LNCaP clone FGC (cell line): ENCODE data around the gene NOA1.
"Not testable (repeated sequence)": the region's sequence is repeated elsewhere in the genome, so short reads cannot be mapped to it uniquely, and the experiment has no call there.

ENCODE experiments used
- DNase-seq: peaks from one replicate; pipeline ENCODE4 v3.0.0-alpha.2; 2011; ENCODE audit warnings: low read depth
- H3K4me3 ChIP-seq: 2 replicates; pipeline ENCODE4 v1.5.1; 2011; ENCODE audit warnings: mild to moderate bottlenecking, low read depth, low read length, control low read depth
- TF ChIP-seq, protein P1 (sequence below): IDR thresholded peaks from 2 replicates; pipeline ENCODE4 v1.5.1; 2012; ENCODE audit warnings: mild to moderate bottlenecking; ENCODE audit not compliant: control insufficient read depth, insufficient read depth; ENCODE audit errors: extremely low read depth

The NOA1 gene

DNA sequence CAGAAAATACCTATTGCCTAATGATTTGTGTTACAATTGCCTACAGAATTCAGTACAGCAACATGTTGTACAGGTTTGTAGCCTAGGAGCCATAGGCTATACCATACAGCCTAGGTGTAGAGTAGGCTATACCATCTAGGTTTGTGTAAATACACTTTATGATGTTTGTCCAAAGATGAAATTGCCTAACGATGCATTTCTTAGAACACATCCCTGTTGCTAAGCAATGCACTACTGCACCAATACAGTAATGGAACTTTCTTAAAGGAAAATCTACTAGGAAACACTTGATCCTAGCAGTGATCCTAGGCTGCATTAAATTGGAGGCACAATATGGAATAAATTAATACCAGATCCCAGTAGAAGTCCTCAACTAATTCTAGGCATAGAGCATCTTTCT is 18.3 kb downstream of the NOA1 start:
- TF ChIP-seq, protein P1, sequence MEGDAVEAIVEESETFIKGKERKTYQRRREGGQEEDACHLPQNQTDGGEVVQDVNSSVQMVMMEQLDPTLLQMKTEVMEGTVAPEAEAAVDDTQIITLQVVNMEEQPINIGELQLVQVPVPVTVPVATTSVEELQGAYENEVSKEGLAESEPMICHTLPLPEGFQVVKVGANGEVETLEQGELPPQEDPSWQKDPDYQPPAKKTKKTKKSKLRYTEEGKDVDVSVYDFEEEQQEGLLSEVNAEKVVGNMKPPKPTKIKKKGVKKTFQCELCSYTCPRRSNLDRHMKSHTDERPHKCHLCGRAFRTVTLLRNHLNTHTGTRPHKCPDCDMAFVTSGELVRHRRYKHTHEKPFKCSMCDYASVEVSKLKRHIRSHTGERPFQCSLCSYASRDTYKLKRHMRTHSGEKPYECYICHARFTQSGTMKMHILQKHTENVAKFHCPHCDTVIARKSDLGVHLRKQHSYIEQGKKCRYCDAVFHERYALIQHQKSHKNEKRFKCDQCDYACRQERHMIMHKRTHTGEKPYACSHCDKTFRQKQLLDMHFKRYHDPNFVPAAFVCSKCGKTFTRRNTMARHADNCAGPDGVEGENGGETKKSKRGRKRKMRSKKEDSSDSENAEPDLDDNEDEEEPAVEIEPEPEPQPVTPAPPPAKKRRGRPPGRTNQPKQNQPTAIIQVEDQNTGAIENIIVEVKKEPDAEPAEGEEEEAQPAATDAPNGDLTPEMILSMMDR, result no peak

DNA sequence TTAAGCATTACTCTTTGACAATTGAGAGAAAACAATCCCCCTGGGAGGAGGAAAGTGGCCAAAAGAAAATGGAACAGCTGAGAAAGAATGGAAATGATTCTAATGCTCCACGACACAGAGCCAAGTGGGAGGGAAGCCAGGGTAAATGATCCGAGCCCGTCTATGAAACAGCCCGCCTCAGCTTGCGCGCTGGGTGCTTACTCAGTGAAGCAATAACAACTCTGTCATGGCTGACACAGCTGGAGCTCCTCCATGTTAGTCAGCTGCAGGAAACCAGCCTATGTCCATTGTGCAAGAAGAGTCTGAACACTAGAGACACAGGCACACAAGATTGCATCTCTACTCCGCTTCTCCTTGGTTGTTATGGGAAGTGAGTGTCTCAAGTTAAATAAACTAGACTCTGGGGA is 19.3 kb downstream of the NOA1 start:
- no peak for DNase-seq

More for the DNA sequence above, 18.3 kb downstream of the NOA1 start:
- peak; percentile 65 for DNase-seq
- no peak overlapping the region for H3K4me3 ChIP-seq

DNA sequence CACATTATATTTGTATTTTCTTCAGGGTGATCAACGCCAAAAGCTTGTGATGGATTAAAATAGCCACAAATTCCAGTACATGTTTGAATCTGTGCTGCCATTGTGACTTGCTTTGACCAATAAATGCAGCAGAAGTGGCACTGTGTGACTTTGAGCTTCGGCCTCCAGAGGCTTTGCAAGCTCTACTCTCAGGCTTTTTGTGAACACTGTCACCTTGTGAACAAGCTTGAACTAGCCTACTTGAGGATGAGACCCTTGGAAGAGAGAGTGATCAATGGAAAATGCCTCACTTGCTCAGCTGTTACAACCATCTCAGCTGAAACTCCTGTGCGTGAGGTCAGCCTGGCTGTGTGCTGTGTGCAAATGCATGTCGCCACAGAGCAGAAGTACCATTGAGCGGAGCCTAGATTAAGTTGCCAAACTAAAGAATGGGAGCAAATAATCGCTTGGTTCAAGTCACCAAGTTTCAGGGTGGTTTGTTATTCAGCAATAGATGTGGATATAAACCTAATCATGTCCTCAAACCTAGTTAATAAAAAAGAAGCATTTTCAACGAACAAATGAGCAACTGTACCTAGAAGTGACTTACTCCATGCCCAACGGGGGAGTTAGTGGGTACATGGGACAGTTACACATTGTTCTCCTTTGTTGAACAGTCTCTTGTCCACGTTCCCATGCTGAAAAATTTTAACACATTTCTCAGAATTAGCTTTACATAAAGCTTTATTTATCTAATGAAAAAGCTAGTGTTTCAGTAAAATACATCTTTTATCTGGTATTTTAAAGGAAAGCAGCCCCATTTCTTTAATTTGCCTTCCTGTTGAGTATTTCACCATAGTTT is 23.5 kb downstream of the NOA1 start:
- H3K4me3 ChIP-seq, result no peak overlapping the region
- DNase-seq, result no peak
- TF ChIP-seq, protein P1, result no peak

More for the DNA sequence above, 19.3 kb downstream of the NOA1 start:
- H3K4me3 ChIP-seq, result no peak overlapping the region
- TF ChIP-seq, protein P1, result no peak

DNA sequence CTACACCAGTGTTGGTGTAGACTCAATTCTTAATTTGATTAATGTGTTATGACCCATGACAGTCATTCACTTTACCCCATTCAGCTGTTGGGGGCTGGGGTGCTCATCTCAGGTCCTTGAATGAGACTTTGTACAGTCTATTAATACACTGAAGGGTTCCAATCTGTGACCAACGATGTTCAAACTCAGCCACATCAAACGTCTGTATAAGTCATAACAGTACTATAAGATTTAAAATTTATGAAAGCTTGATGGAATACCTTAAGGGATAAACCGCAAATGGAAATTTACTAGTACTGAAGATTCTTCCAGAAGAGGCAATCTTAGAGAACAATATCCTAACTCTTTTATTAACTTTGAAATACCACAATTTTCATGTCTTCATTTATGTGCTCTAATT is 36.0 kb downstream of the NOA1 start:
- TF ChIP-seq, protein P1, result no peak
- DNase-seq, result no peak
- H3K4me3 ChIP-seq, result no peak overlapping the region

DNA sequence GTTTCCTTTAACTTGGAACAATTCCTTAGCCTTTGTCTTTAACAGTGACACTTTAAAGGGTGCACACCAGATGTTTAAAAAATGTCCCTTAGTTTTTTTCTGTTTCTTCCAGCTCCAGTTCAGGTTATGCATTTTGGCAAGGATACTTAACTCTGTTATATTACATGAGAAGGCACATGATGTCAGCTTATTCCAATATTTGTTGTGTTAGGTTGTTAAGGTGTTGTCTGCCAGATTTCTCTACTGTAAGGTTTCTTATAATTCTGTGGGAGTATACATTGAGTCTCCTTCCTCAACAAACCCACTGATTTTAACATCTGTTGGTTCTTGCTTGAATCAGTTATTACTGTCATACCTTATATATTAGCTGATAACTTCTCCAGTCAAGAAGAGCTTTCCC is 36.4 kb downstream of the NOA1 start:
- TF ChIP-seq, protein P1, result no peak
- DNase-seq, result peak; percentile 75

DNA sequence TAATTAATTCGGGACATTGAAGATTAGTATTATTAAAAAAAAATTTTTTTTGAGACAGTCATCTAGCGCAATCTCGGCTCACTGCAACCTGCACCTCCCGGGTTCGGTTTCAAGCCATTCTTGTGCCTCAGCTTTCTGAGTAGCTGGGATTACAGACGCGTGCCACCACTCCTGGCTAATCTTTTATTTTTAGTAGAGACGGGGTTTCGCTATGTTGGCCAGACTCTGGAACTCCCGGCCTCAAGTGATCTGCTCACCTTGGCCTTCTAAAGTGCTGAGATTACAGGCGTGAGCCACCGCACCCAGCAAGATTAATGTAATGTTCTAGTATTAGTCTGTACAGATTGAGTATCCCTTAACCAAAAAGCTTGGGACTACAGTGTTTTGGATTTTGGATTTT is 37.0 kb downstream of the NOA1 start:
- H3K4me3 ChIP-seq, result no peak overlapping the region
- TF ChIP-seq, protein P1, result no peak
- DNase-seq, result no peak

More for the DNA sequence above, 36.4 kb downstream of the NOA1 start:
- H3K4me3 ChIP-seq, result no peak overlapping the region

DNA sequence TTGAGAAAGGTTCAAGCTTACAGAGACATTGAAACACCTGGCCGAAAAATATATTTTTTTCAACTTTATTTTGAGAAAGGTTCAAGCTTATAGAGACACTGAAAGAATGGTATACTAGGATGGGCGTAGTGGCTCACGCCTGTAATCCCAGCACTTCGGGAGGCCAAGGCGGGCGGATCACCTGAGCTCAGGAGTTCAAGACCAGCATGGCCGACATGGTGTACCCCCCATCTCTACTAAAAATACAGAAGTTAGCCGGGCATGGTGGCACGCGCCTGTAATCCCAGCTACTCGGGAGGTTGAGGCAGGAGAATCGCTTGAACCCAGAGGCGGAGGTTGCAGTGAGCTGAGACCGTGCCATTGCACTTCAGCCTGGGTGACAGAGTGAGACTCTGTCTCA is 37.6 kb downstream of the NOA1 start:
- DNase-seq, H3K4me3 ChIP-seq: not testable (repeated sequence)
